AG04450 (cell line): ENCODE data around the gene PLAAT4. TPM values are rescaled to one million over a fixed set of nuclear protein-coding genes. Genes with fewer than 3 reads are reported as not detected.

Experiments used
- CTCF ChIA-PET: fragments of 300-600, 350-600 bp; formaldehyde crosslinking; extraction: SDS; loops from one replicate; lab custom pipeline; 2022; ENCODE audit warnings: antibody characterized with exemption, inconsistent platforms; lab: Charles Lee
- POLR2A ChIA-PET: fragments of 350-600 bp; formaldehyde crosslinking; extraction: SDS; loops from one replicate; lab custom pipeline; 2021; ENCODE audit warnings: antibody characterized with exemption, inconsistent platforms; lab: Yijun Ruan, JAX
- DNase-seq: peaks from one replicate; pipeline ENCODE4 v3.0.0-alpha.2; 2011; ENCODE audit warnings: low read depth, low spot score
- H3K27ac ChIP-seq: one replicate; pipeline ENCODE4 v1.5.1; 2012; ENCODE audit warnings: low read depth, low read length, control low read depth
- H3K27me3 ChIP-seq: one replicate; pipeline ENCODE4 v1.6.0; 2012; ENCODE audit warnings: low read length; ENCODE audit not compliant: control insufficient read depth, insufficient read depth
- H3K4me3 ChIP-seq: 2 replicates; pipeline ENCODE4 v1.5.1; 2011; ENCODE audit warnings: mild to moderate bottlenecking, low read depth, low read length, control low read depth
- H3K9me3 ChIP-seq: 2 replicates; pipeline ENCODE4 v1.5.1; 2012; ENCODE audit warnings: low read length; ENCODE audit not compliant: control insufficient read depth, insufficient read depth
- polyA plus RNA-seq: library from polyadenylated mRNA; depleted of rRNA; stranded (reverse); fragments of >200 nt; gene quantifications from 2 replicates; pipeline ENCODE4 v1.2.3, GENCODE V29; 2011
- TF ChIP-seq, protein P1 (sequence below): IDR thresholded peaks from 2 replicates; pipeline ENCODE4 v1.5.1; 2011; ENCODE audit warnings: low read depth, low read length, control low read depth, inconsistent platforms

Gene PLAAT4
- polyA plus RNA-seq, 1 experiment, result 3.5 TPM

DNA sequence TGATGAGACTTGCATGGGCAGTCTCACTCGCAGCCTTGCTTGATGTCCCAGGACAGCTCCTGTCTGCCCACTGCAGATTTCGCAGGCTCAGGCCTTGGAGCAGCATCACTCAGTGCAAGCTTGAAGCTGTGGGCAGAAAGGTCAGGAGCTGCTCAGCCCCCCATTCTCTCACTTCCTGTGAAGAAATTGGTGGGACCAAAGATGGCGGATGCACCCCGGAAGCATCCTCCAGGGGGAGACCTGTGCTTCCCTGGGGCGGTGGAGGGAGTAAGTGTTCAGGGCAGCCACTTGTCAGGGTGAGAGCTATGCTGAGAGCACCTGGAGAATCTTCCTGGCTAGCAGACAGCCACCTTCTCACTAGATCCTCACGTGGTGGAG is 15.3 kb downstream of the PLAAT4 start:
- peaks cover 14% of the 10 kb centered on the region for H3K27me3 ChIP-seq
- H3K4me3 ChIP-seq, result no peak overlapping the region
- ChIA-PET POLR2A (no interaction called here), CTCF (no interaction called here)
- H3K27ac ChIP-seq, result no peak overlapping the region
- DNase-seq, result no peak
- TF ChIP-seq, protein P1, sequence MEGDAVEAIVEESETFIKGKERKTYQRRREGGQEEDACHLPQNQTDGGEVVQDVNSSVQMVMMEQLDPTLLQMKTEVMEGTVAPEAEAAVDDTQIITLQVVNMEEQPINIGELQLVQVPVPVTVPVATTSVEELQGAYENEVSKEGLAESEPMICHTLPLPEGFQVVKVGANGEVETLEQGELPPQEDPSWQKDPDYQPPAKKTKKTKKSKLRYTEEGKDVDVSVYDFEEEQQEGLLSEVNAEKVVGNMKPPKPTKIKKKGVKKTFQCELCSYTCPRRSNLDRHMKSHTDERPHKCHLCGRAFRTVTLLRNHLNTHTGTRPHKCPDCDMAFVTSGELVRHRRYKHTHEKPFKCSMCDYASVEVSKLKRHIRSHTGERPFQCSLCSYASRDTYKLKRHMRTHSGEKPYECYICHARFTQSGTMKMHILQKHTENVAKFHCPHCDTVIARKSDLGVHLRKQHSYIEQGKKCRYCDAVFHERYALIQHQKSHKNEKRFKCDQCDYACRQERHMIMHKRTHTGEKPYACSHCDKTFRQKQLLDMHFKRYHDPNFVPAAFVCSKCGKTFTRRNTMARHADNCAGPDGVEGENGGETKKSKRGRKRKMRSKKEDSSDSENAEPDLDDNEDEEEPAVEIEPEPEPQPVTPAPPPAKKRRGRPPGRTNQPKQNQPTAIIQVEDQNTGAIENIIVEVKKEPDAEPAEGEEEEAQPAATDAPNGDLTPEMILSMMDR, result no peak
- H3K9me3 ChIP-seq, result no peaks in the 10 kb centered on the region; the same call in 1 of the 2 replicates

DNA sequence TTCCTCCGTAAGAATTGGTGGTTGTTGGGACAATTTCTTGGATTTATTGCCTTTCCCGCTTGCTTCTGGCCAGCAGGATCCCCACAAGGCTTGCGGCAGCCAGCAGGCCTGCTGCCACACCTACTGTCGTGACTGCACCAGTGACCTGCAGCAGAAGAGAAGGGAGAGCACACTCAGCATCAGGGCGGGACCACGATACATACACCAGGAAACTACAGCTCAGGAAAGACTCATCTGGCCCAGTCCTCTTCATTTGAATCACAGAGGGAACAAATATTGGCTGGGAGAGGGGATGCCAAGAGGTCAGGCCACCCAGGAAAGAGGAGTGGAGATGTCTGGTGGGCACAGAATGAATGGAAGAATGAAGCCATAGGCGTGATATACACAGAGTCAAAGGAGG is 16.3 kb downstream of the PLAAT4 start:
- H3K9me3 ChIP-seq, result no peaks in the 10 kb centered on the region; the same call in 1 of the 2 replicates
- TF ChIP-seq, protein P1, result no peak
- no peak overlapping the region for H3K27ac ChIP-seq
- CTCF ChIA-PET, result no interaction called here
- POLR2A ChIA-PET, result no interaction called here
- H3K4me3 ChIP-seq, result no peak overlapping the region
- no peak for DNase-seq
- peaks cover 19% of the 10 kb centered on the region for H3K27me3 ChIP-seq

DNA sequence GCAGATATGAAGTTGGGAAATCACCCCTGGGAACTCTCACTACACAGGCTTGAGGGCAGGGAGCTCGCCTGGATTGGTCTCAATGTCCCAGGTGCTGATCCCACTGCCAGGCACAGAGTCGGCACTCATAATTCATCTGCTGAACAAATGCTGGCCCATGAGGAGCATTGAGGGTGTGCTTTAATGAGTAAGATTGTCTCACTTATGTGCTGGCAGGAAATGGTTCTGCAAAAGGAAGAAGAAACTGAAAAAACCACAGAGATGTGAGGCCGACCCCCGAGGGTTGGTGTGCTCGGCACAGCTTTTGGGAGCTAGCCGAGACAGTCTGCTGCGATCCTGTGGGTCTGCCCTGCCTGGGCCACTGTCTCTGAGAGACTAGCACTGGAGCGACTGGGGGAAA is 17.2 kb downstream of the PLAAT4 start:
- POLR2A ChIA-PET, result no interaction called here
- Histone ChIP-seq H3K9me3 (no peaks in the 10 kb centered on the region; the same call in 1 of the 2 replicates), H3K27ac (no peak overlapping the region), H3K4me3 (no peak overlapping the region), H3K27me3 (peaks cover 19% of the 10 kb centered on the region)
- DNase-seq, result no peak
- CTCF ChIA-PET, result no interaction called here
- TF ChIP-seq, protein P1, result no peak

DNA sequence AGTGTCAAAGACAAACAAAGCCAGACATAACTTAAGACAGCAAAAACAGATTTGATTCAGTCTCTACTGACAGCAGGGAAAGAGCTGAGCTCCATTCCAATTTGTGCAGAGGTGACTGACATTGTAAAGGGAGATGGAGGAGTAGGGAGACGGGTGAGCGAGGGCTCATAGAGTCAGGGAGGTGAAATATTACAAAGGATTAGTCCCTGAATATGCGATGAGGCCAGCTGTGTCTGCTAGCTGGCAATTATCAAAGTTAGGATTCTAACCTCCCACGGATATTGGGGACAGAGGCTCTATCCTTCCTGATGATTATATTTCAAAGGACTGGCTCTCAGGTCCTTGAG is 18.2 kb downstream of the PLAAT4 start:
- ChIA-PET POLR2A (no interaction called here), CTCF (no interaction called here)
- H3K27ac ChIP-seq, result no peak overlapping the region
- no peaks in the 10 kb centered on the region; the same call in 1 of the 2 replicates for H3K9me3 ChIP-seq
- H3K4me3 ChIP-seq, result no peak overlapping the region
- H3K27me3 ChIP-seq, result peaks cover 24% of the 10 kb centered on the region
- no peak for DNase-seq
- TF ChIP-seq, protein P1, result no peak

DNA sequence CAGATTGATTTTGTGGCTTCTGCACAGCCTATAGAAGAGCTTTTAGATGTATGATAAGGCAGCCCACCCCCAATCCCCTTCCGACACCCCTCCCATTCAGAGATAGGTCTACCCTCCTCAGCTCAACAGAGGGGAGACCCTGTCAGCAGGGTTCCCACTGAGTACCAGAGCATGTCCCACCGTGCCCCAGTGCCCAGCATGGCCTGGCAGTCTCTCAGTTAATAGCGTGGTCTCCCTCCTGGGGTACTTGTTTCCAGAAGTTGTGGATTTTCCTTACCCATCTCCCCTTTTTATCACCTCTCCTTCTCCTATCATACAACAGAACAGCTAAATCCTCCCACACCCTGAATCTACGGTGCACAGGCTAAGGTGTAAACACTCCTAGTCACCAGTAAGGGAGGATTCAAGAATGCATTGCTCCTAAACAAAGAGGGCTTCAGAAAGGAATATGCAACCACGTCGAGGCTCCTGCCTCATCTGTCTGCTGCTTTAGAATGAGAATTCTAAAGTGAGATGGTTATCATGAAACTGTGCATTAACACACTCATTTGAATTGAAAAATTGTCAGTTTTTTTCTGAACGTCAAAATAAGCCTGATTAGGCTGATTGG is 19.9 kb downstream of the PLAAT4 start:
- H3K4me3 ChIP-seq, result no peak overlapping the region
- no peaks in the 10 kb centered on the region for H3K9me3 ChIP-seq
- ChIA-PET POLR2A (no interaction called here), CTCF (no interaction called here)
- H3K27me3 ChIP-seq, result peaks cover 24% of the 10 kb centered on the region
- no peak for DNase-seq
- no peak overlapping the region for H3K27ac ChIP-seq
- TF ChIP-seq, protein P1, result no peak
